ENCODE data around the gene BCAT1.

The BCAT1 gene

GRCh38 chr12:24803430-24804245 lies 145.3 kb downstream of the BCAT1 start:
- no peak for DNase-seq

GRCh38 chr12:24798335-24798734 lies 150.6 kb downstream of the BCAT1 start:
- no peak for DNase-seq

DNA sequence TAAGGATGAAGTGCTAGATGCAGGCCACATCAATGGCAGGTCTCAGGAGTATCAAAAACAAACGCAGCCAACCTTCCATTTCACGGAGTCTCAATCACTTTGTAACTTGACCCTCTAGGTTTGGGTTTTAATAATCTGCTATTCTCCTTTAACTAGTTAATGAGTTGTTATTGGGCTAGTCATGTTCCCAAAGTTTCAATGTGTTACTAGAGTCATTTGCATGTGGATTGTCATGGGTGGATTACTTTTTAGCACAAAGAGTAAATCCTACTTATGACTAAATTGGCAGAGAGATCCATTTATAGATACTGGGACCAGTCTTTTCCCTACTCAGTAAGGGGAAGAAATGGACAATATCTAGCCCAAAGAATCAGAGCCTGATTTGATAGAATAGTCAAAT lies 151.0 kb downstream of the BCAT1 start:
- DNase-seq, result no peak

DNA sequence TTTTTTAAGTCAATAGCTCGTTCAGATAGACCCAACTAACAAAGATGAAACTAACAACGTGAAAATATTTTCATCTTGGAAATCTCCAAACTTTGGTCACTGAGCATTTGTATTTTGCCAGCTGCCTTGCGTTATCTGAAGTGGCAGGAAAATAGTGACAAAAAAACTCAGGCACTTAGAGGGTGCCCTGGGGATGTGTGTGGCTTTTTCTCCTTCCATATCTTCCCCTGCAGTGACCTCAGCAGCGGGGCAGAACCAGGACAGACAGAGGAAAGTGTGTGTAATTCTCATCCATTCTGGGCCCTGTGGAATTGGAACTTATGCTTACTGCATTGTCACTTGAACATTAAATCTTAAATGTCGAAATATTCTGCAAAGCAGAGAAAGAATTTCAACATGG lies 152.0 kb downstream of the BCAT1 start:
- no peak for DNase-seq

DNA sequence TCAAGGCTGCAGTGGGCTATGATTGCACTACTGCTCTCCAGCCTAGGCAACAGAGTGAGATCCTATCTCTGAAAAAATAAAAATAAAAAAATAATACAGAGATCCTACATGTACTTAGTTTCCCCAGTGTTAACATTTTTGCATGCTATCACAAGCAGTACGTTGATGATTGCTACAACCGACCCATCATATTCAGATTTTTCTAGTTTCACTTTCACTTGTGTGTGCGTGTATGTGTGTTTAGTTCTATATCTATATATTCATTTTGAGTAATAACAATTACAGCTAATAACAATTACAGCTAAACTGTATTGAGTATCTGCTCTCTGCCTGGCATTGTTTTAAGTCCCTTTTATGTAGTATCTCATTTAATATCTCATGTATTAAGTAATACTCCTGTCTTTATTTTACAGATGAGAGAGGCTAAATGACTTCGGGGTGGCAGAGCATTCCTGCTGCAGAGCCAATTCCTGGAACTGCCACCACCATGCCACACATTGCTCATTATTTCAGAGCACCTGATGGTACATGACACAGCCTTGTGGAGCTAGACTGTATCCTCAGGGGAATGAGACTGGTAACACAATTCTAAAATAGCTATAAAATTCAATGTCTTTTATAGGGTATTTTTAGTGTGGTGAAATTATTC lies 153.1 kb downstream of the BCAT1 start:
- DNase-seq, result no peak

GRCh38 chr12:24791622-24792021 lies 157.3 kb downstream of the BCAT1 start:
- no peak for DNase-seq

DNA sequence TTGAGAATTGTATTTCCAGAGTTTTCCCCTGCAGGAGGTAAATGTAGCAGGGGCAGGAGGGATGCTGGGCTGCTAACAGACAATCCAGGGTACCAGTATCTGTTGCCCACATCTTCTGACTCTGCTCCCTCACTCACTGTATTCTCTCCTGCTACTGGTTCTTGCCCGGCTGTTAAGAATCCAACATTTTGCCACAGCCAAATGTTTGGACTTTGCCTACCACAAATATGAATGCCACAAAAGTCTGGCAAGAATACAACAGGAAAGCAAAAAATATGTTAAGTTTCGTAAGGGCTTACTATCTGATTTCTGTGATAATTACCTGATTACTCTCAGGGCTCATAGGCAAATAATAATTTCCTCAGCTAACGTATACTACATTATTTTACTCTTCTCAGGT lies 160.0 kb downstream of the BCAT1 start:
- DNase-seq, result no peak

DNA sequence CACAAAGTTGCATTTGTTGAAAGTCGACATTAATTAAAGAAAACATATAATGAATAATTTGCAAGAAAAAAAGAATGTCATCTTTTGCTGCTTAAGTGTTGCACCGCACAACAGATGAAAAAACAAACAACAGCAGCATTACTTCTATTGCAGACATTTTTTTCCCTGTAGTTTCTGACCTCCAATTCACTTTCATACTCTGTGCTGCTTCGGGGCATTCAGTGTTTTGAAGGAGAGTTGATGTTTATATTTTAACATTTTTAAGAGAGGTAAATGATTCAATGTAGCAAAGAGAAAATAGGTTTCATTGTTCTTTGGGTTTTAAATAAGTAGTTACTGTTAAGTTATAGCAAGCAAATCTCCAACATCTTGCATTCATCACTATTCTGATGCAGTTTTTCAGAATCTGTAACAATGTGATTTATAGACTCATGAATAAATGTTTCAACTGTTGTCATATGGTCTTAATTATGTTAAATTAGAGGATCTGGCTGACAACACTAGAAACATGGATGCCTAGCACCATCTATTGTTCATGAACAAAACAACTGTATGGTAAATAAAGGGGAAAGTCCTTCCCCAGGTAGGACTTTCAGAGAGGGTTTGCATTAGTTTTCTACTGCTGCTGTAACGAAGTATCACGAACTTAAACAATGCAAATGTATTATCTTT lies 168.1 kb downstream of the BCAT1 start:
- no peak for DNase-seq

DNA sequence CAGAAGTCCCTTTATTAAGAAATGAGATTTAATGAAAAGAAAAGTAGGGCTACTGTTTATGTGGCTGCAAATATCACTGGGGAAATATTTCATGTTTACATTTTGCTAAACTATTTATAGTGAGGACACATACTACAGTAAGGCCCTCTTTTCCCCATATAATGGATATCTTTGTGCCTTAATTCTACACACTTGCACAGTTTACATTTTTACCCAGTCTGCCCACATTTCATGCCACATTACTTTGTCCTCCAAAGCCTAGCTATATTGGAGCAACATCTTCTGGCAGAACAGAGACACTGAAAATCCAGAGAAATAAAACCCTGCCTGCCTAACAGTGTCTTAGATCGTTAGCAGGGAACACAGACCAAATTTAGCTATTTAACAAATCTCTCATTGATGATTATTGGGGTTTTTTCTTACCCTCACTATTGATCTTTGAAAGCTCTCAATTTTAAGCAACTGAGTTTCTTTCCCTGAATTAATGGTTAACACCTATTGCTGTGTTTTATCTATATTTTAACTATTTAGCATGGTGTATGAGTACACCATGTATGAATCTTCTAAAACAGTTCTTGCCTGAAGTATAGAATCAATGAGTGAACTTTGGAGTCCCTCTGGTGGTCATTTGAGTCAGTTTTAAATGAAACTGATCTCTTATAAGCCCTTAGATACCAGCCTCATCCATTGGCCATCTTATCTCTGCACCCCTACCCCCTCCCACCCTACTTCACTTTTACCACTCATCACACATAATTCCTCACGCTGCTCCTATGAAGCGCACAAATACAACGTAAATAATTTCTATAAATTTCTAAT lies 170.2 kb downstream of the BCAT1 start:
- DNase-seq, result no peak

DNA sequence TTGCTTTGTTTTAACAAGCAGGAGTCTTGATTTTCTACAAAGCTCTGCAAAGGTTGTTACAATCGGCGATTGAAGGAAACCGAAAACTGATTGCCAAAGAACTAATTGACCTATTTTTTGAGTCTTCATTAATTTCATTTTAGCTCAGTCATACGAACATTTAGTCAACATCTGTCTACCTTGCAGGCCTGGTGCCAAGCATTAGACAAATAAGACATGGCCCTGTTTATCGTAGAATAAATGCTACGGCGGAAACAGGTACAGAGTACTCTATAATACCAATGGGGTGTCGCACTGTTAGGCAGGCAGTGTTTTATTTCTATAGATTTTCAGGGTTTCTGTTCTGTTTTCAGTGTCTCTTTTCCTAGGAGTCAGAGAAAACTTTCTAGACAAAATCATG lies 171.5 kb downstream of the BCAT1 start:
- no peak for DNase-seq

DNA sequence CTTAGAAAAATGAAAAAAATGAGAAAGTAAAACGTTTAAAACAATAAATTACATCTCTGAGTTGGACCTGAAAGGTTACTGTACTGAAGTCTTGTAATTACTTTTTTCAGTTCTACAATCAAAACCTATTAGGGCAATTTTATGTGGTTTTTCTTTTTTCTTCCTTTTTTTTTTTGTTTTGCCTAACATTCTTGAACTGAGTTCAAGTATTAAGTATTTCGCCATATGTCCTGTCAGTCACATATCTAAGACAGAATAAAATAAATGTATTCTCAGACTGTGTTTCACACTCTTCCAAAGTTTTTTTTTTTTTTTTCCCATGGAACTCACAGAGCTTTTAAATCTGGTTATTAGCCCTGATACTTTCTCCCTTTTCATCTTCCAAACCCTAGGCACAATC lies 172.0 kb downstream of the BCAT1 start:
- DNase-seq, result no peak

- DNase-seq, result no peak
Observed at GRCh38 chr12:24775073-24775472, 173.8 kb downstream of the BCAT1 start.

DNA sequence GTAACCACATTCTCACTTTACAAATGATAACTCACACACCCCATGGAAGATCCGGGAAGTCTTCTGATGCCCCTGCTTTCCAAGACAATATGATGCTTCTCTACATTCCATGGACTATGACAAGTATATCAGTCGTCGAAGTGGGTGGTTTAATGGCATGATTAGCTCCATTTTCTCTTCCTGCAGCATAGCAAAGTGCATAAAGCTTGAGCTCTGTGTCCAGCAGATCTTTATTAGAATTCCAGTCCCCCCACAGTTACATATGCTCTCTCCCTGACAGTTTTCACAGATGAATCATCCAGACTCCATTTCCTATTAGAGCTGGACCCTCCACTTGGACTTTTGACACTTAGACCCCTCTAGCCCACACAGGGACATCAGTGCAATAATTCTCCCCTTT lies 174.9 kb downstream of the BCAT1 start:
- DNase-seq, result no peak

DNA sequence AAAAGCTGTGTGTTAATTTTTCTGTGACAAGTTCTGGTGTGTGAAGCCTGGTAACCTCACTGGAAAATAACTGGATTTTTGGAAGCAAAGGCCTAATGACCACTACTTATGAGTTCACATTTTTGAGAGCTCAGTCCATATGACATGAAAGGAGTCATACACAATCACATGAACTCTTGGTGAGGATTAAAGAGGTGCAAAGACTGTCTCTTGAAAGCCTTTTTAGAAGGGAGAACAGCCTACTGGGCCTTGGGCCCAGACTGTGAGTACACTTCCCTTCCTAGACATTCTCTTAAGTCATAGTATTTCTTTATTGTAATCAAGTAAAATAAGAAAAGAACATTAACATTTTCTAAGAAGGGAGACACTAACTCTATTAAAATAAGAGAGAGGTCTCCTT lies 176.1 kb downstream of the BCAT1 start:
- DNase-seq, result no peak

DNA sequence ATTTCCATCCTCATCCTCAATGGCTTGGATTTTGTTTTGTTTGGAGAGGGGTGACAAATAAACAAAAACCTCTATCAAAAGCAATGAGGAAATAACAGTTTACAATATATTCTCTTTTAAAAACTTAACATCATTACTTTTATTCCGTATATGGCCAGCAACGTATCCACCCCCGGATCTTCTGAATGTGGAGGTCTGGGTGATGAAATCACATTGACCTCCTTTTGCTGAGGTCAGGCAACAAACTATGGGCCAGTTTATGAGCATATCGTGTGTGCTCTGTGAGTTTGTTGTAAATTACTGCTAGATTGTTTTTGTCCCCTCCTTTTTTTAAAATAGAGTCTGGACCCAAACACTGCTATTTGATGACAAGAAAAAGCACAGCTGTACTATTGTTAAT lies 178.1 kb downstream of the BCAT1 start:
- DNase-seq, result no peak

DNA sequence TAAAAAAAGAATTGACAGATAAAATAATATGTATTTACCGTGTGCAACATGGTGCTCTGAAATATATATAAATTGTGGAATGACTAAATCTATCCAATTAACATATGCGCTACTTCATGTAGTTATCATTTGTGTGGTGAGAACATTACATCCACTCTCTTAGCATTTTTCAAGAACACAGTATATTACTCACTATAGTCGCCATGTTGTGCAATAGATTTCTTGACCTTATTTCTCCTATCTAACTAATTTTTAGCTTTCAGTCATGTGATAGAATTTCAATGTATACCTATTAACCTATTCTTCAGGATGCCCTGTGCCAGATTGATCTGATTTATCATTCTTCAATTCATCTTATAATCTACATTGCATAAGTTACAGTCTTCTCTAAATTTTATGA lies 178.6 kb downstream of the BCAT1 start:
- DNase-seq, result no peak

- DNase-seq, result no peak
Observed at GRCh38 chr12:24769682-24770081, 179.2 kb downstream of the BCAT1 start.

GRCh38 chr12:24768415-24768814 lies 180.5 kb downstream of the BCAT1 start:
- DNase-seq, result no peak

DNA sequence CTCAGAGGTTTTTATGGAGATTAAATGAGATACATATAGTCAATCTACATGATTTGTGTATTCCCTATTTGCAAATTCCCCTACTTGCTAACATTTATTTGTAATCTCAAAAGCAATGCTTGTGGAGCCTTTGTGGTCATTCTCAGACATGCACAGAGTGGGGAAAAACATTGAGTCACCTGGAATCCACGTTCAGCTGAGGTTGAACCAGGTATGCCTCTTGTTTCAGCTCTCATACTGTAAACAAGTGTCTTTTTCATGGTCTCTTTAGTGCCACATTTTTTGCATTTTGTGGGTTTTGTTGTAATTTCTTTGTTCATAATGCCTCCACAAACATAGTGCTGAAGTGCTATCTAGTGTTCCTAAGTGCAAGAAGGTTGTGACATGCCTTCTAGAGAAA lies 181.9 kb downstream of the BCAT1 start:
- no peak for DNase-seq

DNA sequence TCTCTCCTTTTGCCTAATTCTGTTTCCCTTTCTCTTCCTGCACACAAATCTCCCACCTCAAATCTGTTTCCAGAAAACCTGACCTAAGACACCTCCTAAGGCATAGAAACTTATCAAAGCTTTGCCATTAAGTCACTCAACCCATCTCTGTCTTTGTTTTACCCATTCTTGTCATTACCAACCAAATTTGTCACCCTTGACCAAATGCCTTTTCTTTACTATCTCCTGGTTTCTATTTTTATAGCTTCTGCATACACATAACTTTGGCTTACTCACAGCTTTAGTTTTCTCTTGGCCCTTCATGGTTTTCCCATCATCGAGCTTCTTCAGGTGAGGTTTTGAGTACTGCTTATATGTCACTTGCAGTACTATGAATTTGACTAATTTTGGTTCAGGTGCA lies 184.2 kb downstream of the BCAT1 start:
- no peak for DNase-seq

DNA sequence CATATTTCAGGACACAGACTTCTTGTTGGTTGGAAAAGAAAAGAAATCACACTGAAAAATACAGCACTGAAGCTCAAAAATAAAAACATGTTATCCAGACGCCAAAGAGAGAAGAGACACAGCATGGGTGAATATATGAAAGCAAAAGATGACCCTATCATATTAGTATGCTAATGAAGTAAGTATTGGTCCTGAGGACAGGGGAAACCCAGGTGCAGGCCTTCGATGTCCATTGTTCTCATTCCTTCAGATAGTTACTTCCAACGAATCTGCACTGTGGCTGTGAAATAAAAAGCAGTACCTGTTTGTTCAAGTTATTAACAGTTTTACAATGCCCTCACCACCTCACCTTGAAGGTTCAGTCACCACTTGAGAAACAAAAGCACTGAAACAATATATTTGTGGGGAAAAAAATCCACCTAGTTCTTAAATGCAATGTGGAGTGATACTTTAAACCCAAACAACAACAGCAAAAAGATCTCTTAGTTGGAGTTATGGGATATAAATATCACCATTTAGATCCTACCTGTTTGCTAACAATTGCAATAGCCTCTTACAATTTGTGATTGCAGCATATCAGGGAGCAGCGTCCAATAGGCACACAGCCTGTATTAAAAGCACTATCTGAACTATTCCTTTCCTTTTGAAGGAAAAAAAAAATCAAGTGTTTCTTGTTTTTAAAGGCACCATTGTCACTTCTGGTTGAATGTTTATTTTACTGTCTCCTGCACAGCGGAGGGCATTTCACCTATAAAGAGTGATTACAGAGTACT lies 188.1 kb downstream of the BCAT1 start:
- no peak for DNase-seq

DNA sequence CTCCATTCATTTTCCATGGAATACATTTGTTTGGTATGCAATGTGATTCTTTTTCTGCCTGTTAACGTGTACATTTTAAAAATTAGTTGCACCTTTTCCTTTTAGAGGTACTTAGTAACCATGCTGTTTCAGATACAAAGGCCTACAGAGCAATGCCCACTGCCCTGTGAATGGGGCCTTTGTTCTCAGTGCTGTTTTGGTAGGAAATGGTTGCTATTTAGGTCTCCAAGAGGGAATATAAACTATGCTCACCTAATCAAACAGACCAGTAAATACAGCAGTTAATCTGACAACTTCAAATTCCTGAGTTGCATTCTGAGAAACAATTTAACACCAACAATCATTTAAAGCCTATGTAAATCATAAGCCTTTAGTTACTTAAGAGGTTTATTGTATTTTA lies 188.7 kb downstream of the BCAT1 start:
- no peak for DNase-seq
